Neural cell (in vitro differentiated cells): ENCODE measurements around the gene HLA-C. TPM values are rescaled to one million over a fixed set of nuclear protein-coding genes. Genes with fewer than 3 reads are reported as not detected.
"Not testable (repeated sequence)": the region's sequence is repeated elsewhere in the genome, so short reads cannot be mapped to it uniquely, and the experiment has no call there.

ENCODE experiments used
- H2AFZ ChIP-seq: fragments of 200-600, 300-800 bp; sonication (generic), shearing (Covaris generic); 2 replicates; pipeline ENCODE4 v1.6.0; 2014; ENCODE audit warnings: low read depth, mild to moderate bottlenecking, antibody characterized with exemption, low read length, moderate library complexity
- H3F3A ChIP-seq: fragments of 200-600 bp; shearing (Covaris generic); 2 replicates; pipeline ENCODE4 v1.6.1; 2016; ENCODE audit warnings: mild to moderate bottlenecking, moderate library complexity, mixed read lengths, antibody characterized with exemption, low read length; ENCODE audit not compliant: insufficient read depth, poor library complexity, severe bottlenecking
- H3K27ac ChIP-seq: fragments of 200-600, 300-800 bp; sonication (generic), shearing (Covaris generic); 2 replicates; pipeline ENCODE4 v1.5.1; 2014; ENCODE audit warnings: mild to moderate bottlenecking, low read length, moderate library complexity
- H3K27me3 ChIP-seq: fragments of 300-800, 200-600 bp; sonication (generic), shearing (Covaris generic); 2 replicates; pipeline ENCODE4 v1.6.0; 2014; ENCODE audit warnings: mild to moderate bottlenecking, low read depth, low read length, moderate library complexity; ENCODE audit not compliant: insufficient read depth
- H3K36me3 ChIP-seq: fragments of 300-800, 200-600 bp; sonication (generic), shearing (Covaris generic); 2 replicates; pipeline ENCODE4 v1.5.1; 2014; ENCODE audit warnings: mild to moderate bottlenecking, antibody characterized with exemption, low read length, moderate library complexity; ENCODE audit not compliant: insufficient read depth
- H3K4me2 ChIP-seq: fragments of 300-800, 200-600 bp; sonication (generic), shearing (Covaris generic); 2 replicates; pipeline ENCODE4 v1.6.0; 2014; ENCODE audit warnings: mild to moderate bottlenecking, low read length
- H3K4me3 ChIP-seq: fragments of 300-800, 200-600 bp; sonication (generic), shearing (Covaris generic); 2 replicates; pipeline ENCODE4 v1.5.1; 2014; ENCODE audit warnings: mild to moderate bottlenecking, low read length, moderate library complexity
- H3K79me2 ChIP-seq: fragments of 200-600 bp; shearing (Covaris generic); replicated peaks from 2 replicates; pipeline ENCODE4 v1.6.0; 2014; ENCODE audit warnings: mild to moderate bottlenecking, low read length, moderate library complexity; ENCODE audit not compliant: insufficient read depth
- H3K9ac ChIP-seq: fragments of 300-800, 200-600 bp; sonication (generic), shearing (Covaris generic); 2 replicates; pipeline ENCODE4 v1.6.1; 2016; ENCODE audit warnings: mild to moderate bottlenecking, low read length, mixed read lengths
- H3K9me2 ChIP-seq: fragments of 200-600 bp; shearing (Covaris generic); 2 replicates; pipeline ENCODE4 v1.6.1; 2016; ENCODE audit warnings: mild to moderate bottlenecking, low read length, mixed read lengths; ENCODE audit not compliant: insufficient read depth
- H3K9me3 ChIP-seq: fragments of 200-600, 300-800 bp; sonication (generic), shearing (Covaris generic); 2 replicates; pipeline ENCODE4 v1.6.1; 2016; ENCODE audit warnings: mild to moderate bottlenecking, mixed run types, low read length, moderate library complexity, mixed read lengths
- H4K20me1 ChIP-seq: fragments of 200-600 bp; shearing (Covaris generic); 2 replicates; pipeline ENCODE4 v1.6.1; 2016; ENCODE audit warnings: mild to moderate bottlenecking, mixed run types; ENCODE audit not compliant: insufficient read depth
- EP300 ChIP-seq: fragments of 450-650 bp; conservative IDR thresholded peaks from 2 replicates; pipeline ENCODE4 v1.6.1; 2014; ENCODE audit warnings: antibody characterized with exemption, mild to moderate bottlenecking, moderate library complexity; ENCODE audit not compliant: poor library complexity, severe bottlenecking
- EZH2 ChIP-seq: fragments of 200-600, 300-800 bp; shearing (Covaris generic), sonication (generic); IDR thresholded peaks from 2 replicates; pipeline ENCODE4 v1.6.1; 2014; ENCODE audit warnings: antibody characterized with exemption, low read length, borderline replicate concordance, mild to moderate bottlenecking; ENCODE audit not compliant: insufficient read depth, poor library complexity, severe bottlenecking
- MXI1 ChIP-seq: fragments of 450-650 bp; conservative IDR thresholded peaks from 2 replicates; pipeline ENCODE4 v1.6.1; 2014; ENCODE audit warnings: antibody characterized with exemption, mild to moderate bottlenecking; ENCODE audit not compliant: poor library complexity, severe bottlenecking
- POLR2AphosphoS5 ChIP-seq: IDR thresholded peaks from 2 replicates; pipeline ENCODE4 v1.6.1; 2012
- RAD21 ChIP-seq: fragments of 450-650 bp; conservative IDR thresholded peaks from 2 replicates; pipeline ENCODE4 v1.6.1; 2014; ENCODE audit warnings: antibody characterized with exemption, mild to moderate bottlenecking, moderate library complexity
- SMC3 ChIP-seq: fragments of 450-650 bp; conservative IDR thresholded peaks from 2 replicates; pipeline ENCODE4 v1.6.1; 2014; ENCODE audit warnings: antibody characterized with exemption, mild to moderate bottlenecking, moderate library complexity; ENCODE audit not compliant: poor library complexity
- TAF1 ChIP-seq: IDR thresholded peaks from 2 replicates; pipeline ENCODE4 v1.6.1; 2012; ENCODE audit warnings: low read depth
- polyA plus RNA-seq: library from polyadenylated mRNA; depleted of rRNA; stranded (reverse); fragments of >200 nt; gene quantifications from 2 replicates; pipeline ENCODE4 v1.2.3, GENCODE V29; 2014
- TF ChIP-seq, protein P1 (sequence below): fragments of 450-650 bp; IDR thresholded peaks from 2 replicates; pipeline ENCODE4 v1.5.1; 2014; ENCODE audit warnings: antibody characterized with exemption, mild to moderate bottlenecking, moderate library complexity; ENCODE audit not compliant: poor library complexity, severe bottlenecking
- TF ChIP-seq, protein P2 (sequence below): IDR thresholded peaks from 2 replicates; pipeline ENCODE4 v1.6.1; 2012; ENCODE audit warnings: borderline replicate concordance

HLA-C gene
- polyA plus RNA-seq, 1 donor from 2014 or later = 18.0 TPM

DNA sequence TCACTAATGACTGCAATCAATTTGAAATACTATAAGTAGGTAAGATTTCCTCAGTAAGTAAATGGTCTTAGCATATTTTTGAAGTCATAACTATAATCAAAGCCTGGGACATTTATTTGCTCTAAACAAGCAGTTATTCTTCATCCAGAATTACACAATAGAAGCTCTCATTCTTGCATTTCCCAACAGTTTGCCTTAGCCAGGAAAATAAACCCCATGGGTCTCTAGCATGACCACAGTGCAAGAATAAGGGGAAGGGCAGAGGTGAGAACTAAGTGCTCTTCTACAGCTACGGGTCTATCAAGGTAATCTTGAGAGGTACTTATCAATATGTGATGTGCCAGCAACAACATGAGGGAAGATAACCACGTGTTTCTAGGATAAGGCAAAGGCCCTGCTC, 14.1 kb upstream of the HLA-C start:
- Histone ChIP-seq H3K27ac (no peak overlapping the region), H3K9me2 (no peaks in the 10 kb centered on the region), H3F3A (no peaks in the 10 kb centered on the region), H3K4me2 (no peak overlapping the region), H3K27me3 (no peaks in the 10 kb centered on the region), H3K36me3 (no peaks in the 10 kb centered on the region), H3K79me2 (no peaks in the 10 kb centered on the region), H3K9ac (no peak overlapping the region), H3K4me3 (no peak overlapping the region), H2AFZ (no peak overlapping the region), H4K20me1 (no peaks in the 10 kb centered on the region), H3K9me3 (peaks cover 3% of the 10 kb centered on the region)
- TF ChIP-seq TAF1 (no peak), SMC3 (no peak), EP300 (no peak)

DNA sequence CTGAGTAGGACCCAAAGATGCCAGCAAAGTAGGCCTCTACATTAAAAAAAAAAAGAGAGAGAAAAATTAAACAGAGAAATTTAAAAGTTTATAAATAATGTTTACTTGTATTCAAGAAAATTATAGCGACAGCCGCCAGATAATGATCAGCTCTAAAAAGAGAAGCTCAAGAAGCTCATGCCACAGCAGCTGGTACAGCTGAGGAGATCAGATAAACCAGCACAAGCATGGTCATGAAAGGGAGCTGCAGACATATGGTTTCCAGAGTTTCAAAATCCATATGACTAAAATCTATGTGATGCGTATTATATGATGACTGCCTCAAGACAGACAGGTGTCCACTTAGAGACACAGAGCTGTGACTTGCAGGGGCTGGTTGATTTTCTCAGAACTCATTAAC, 13.6 kb upstream of the HLA-C start:
- no peak overlapping the region for H3K9ac ChIP-seq
- H3F3A ChIP-seq = no peaks in the 10 kb centered on the region
- no peak overlapping the region for H3K4me3 ChIP-seq
- H3K27ac ChIP-seq = no peak overlapping the region
- no peak overlapping the region for H3K4me2 ChIP-seq
- H3K27me3 ChIP-seq = no peaks in the 10 kb centered on the region
- no peaks in the 10 kb centered on the region for H3K79me2 ChIP-seq
- no peak overlapping the region for H2AFZ ChIP-seq
- no peaks in the 10 kb centered on the region for H3K9me2 ChIP-seq
- H3K9me3 ChIP-seq = peaks cover 3% of the 10 kb centered on the region
- H4K20me1 ChIP-seq = no peaks in the 10 kb centered on the region
- H3K36me3 ChIP-seq = no peaks in the 10 kb centered on the region
- TF ChIP-seq TAF1 = no peak
- no peak for TF ChIP-seq RAD21
- no peak for TF ChIP-seq EZH2
- TF ChIP-seq SMC3 = no peak
- TF ChIP-seq MXI1 = no peak
- TF ChIP-seq POLR2AphosphoS5 = no peak
- TF ChIP-seq EP300 = no peak
- TF ChIP-seq, protein P1, sequence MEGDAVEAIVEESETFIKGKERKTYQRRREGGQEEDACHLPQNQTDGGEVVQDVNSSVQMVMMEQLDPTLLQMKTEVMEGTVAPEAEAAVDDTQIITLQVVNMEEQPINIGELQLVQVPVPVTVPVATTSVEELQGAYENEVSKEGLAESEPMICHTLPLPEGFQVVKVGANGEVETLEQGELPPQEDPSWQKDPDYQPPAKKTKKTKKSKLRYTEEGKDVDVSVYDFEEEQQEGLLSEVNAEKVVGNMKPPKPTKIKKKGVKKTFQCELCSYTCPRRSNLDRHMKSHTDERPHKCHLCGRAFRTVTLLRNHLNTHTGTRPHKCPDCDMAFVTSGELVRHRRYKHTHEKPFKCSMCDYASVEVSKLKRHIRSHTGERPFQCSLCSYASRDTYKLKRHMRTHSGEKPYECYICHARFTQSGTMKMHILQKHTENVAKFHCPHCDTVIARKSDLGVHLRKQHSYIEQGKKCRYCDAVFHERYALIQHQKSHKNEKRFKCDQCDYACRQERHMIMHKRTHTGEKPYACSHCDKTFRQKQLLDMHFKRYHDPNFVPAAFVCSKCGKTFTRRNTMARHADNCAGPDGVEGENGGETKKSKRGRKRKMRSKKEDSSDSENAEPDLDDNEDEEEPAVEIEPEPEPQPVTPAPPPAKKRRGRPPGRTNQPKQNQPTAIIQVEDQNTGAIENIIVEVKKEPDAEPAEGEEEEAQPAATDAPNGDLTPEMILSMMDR = no peak
- TF ChIP-seq, protein P2, sequence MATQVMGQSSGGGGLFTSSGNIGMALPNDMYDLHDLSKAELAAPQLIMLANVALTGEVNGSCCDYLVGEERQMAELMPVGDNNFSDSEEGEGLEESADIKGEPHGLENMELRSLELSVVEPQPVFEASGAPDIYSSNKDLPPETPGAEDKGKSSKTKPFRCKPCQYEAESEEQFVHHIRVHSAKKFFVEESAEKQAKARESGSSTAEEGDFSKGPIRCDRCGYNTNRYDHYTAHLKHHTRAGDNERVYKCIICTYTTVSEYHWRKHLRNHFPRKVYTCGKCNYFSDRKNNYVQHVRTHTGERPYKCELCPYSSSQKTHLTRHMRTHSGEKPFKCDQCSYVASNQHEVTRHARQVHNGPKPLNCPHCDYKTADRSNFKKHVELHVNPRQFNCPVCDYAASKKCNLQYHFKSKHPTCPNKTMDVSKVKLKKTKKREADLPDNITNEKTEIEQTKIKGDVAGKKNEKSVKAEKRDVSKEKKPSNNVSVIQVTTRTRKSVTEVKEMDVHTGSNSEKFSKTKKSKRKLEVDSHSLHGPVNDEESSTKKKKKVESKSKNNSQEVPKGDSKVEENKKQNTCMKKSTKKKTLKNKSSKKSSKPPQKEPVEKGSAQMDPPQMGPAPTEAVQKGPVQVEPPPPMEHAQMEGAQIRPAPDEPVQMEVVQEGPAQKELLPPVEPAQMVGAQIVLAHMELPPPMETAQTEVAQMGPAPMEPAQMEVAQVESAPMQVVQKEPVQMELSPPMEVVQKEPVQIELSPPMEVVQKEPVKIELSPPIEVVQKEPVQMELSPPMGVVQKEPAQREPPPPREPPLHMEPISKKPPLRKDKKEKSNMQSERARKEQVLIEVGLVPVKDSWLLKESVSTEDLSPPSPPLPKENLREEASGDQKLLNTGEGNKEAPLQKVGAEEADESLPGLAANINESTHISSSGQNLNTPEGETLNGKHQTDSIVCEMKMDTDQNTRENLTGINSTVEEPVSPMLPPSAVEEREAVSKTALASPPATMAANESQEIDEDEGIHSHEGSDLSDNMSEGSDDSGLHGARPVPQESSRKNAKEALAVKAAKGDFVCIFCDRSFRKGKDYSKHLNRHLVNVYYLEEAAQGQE = no peak

DNA sequence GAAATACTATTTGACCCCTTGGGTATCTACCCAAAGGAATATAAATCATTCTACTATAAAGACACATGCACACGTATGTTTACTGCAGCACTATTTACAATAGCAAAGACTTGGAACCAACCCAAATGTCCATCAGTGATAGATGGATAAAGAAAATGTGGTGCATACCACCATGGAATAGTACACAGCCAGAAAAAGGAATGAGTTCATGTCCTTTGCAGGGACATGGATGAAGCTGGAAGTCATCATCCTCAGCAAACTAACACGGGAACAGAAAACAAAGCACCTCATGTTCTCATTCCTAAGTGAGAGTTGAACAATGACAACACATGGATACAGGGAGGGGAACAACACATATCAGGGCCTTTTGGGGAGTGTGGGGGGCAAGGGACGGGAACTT, 7.8 kb upstream of the HLA-C start:
- H3K9me2 ChIP-seq = not testable (repeated sequence)

More for the DNA sequence above, 7.8 kb upstream of the HLA-C start:
- not testable (repeated sequence) for H3K79me2 ChIP-seq, H3K9me3 ChIP-seq, H3K9ac ChIP-seq, H2AFZ ChIP-seq, H3F3A ChIP-seq, H3K27me3 ChIP-seq, H3K36me3 ChIP-seq, H3K27ac ChIP-seq, H3K4me2 ChIP-seq, H4K20me1 ChIP-seq, H3K4me3 ChIP-seq
